Fibroblast of mammary gland (primary cell): ENCODE measurements around the gene VMP1.
A peak's percentile ranks its signal among the peaks of the same experiment; 100 is the strongest.
"Not testable (repeated sequence)": the region's sequence is repeated elsewhere in the genome, so short reads cannot be mapped to it uniquely, and the experiment has no call there.

ENCODE experiments used
- DNase-seq: peaks from one replicate; pipeline ENCODE4 v3.0.0-alpha.2; 2010; ENCODE audit warnings: low read depth
- H3K4me3 ChIP-seq: 2 replicates; pipeline ENCODE4 v1.5.1; 2011; ENCODE audit warnings: low read depth, mild to moderate bottlenecking, low read length, moderate library complexity; ENCODE audit not compliant: control insufficient read depth
- TF ChIP-seq, protein P1 (sequence below): conservative IDR thresholded peaks from 2 replicates; pipeline ENCODE4 v1.5.1; 2011; ENCODE audit warnings: low read depth, low read length, inconsistent platforms; ENCODE audit not compliant: control insufficient read depth, insufficient read depth

VMP1 gene

GRCh38 chr17:59832883-59833379 is 125.5 kb downstream of the VMP1 start:
- TF ChIP-seq, protein P1, sequence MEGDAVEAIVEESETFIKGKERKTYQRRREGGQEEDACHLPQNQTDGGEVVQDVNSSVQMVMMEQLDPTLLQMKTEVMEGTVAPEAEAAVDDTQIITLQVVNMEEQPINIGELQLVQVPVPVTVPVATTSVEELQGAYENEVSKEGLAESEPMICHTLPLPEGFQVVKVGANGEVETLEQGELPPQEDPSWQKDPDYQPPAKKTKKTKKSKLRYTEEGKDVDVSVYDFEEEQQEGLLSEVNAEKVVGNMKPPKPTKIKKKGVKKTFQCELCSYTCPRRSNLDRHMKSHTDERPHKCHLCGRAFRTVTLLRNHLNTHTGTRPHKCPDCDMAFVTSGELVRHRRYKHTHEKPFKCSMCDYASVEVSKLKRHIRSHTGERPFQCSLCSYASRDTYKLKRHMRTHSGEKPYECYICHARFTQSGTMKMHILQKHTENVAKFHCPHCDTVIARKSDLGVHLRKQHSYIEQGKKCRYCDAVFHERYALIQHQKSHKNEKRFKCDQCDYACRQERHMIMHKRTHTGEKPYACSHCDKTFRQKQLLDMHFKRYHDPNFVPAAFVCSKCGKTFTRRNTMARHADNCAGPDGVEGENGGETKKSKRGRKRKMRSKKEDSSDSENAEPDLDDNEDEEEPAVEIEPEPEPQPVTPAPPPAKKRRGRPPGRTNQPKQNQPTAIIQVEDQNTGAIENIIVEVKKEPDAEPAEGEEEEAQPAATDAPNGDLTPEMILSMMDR, result no peak
- no peak for DNase-seq
- H3K4me3 ChIP-seq, result no peak overlapping the region

GRCh38 chr17:59837308-59838051 is 130.0 kb downstream of the VMP1 start:
- TF ChIP-seq, protein P1, result no peak

GRCh38 chr17:59838052-59838916 is 130.8 kb downstream of the VMP1 start:
- TF ChIP-seq, protein P1, result no peak
- H3K4me3 ChIP-seq, result peak overlapping the region; percentile 97
- peak; percentile 35 for DNase-seq

More at GRCh38 chr17:59837308-59838051, 130.0 kb downstream of the VMP1 start:
- H3K4me3 ChIP-seq, result peak overlapping the region; percentile 97
- DNase-seq, result peak; percentile 100

- peak; percentile 35 for DNase-seq
- TF ChIP-seq, protein P1, result no peak
These were observed 132.3 kb downstream of the VMP1 start for GRCh38 chr17:59839651-59840328.

DNA sequence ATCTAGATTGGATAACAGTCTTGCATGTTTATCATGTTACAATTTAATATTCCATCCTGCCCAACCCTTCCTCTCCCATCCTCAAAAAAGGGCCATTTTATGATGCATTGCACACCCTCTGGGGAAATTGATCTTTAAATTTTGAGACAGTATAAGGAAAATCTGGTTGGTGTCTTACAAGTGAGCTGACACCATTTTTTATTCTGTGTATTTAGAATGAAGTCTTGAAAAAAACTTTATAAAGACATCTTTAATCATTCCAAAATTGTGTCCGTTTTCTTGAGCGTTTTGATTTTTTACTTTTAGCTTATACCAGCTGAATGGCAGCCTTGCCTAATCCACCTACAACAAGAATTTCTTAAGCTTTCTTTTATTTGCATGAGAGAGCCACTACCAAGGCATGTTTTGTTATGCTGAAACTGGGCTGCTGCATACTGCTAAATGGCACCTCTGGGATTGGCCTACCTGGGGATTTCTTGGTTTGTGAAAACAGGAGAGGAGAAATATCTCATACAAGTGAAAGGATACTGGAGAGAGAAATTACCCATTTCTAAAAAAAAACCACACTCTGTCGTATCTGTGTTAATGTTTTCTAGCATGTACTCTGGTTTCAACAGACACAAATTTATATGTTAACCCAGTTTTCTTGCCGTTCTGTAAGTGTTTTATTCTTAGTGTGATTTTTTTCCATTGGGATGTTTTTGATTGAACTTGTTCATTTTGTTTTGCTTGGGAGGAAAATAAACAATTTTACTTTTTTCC is 133.1 kb downstream of the VMP1 start:
- DNase-seq, result peak; percentile 32
- TF ChIP-seq, protein P1, result no peak

More at GRCh38 chr17:59839651-59840328, 132.3 kb downstream of the VMP1 start:
- peak overlapping the region; percentile 97 for H3K4me3 ChIP-seq

DNA sequence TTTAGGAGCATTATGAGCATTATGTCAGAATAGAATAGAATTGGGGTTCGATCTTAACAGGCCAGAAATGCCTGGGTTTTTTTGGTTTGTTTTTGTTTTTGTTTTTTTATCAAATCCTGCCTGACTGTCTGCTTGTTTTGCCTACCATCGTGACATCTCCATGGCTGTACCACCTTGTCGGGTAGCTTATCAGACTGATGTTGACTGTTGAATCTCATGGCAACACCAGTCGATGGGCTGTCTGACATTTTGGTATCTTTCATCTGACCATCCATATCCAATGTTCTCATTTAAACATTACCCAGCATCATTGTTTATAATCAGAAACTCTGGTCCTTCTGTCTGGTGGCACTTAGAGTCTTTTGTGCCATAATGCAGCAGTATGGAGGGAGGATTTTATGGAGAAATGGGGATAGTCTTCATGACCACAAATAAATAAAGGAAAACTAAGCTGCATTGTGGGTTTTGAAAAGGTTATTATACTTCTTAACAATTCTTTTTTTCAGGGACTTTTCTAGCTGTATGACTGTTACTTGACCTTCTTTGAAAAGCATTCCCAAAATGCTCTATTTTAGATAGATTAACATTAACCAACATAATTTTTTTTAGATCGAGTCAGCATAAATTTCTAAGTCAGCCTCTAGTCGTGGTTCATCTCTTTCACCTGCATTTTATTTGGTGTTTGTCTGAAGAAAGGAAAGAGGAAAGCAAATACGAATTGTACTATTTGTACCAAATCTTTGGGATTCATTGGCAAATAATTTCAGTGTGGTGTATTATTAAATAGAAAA is 133.8 kb downstream of the VMP1 start:
- peak; percentile 51 for DNase-seq
- peak overlapping the region; percentile 97 for H3K4me3 ChIP-seq

More for the DNA sequence above, 133.1 kb downstream of the VMP1 start:
- peak overlapping the region; percentile 97 for H3K4me3 ChIP-seq

GRCh38 chr17:59841882-59842263 is 134.4 kb downstream of the VMP1 start:
- H3K4me3 ChIP-seq, result peak overlapping the region; percentile 97
- not testable (repeated sequence) for DNase-seq
